HuH-7 (cell line): ENCODE data around the gene PHGDH.
"Not testable (repeated sequence)": the region's sequence is repeated elsewhere in the genome, so short reads cannot be mapped to it uniquely, and the experiment has no call there.

Experiments
- DNase-seq: peaks from one replicate; pipeline ENCODE4 v3.0.0; 2011; ENCODE audit warnings: low spot score

The PHGDH gene

DNA sequence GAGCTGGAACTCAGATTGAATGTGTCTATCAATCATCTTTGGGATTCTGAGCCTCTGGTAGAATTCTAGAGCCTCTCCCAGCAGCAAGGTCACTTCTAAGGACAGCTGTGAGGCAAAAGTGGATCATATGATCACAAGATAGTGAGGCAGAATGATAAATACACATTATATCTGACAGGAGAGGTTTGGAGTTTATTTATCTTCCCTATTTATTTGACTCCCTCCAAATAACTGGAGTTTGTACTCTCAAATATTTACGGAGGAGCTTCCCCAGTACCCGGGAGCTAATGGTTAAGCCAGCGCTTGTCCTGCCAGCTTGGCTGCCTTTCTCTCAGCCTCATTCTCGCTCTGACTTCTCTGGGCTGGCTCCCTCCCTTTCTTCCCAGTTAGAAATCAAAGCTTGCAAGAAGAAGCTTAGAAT, 54.6 kb downstream of the PHGDH start:
- peak; percentile 46 for DNase-seq

DNA sequence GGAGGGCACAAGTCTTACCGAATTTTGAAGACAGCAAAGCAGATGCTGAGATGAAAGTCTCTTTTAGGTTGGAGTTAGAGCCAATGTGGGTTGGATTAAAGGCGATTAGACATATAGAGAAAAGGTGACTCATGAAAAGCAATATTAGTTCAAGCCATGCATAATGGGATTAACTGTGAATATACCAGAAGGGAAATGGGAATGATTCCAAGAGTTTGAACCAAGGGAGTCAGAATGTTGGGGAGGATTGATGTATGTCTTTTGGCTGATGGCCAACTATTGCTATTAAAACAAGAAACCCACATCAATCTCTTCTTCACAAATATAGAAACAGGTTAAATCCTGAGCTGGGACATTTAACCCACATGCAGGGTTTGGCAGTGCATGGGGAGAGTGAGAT, 55.8 kb downstream of the PHGDH start:
- DNase-seq, result no peak

DNA sequence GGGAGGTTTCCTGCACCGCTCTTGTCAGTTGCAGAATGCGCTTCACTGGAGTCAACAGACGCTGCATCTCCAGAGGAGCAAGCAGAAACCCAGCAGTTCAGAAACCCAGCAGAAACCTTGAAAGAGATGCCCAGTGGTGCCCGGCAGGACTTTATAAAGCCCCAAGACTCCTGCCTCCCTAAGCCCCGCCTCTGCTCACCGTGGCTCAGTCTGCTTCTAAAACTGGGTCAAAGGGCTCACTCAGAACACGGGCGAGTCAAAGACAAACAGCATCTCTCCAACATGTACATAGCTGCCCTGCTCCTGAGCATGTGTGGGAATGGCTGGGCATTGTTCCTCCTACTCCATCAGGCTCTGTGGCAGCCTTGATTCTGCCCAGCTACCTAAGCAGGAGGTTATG, 57.0 kb downstream of the PHGDH start, which contains the start of gene HMGCS2:
HMGCS2 (minus strand) TSS at position 128 of the 400 bp plus-strand sequence; CDS start at position 67, 61 bp downstream.
- DNase-seq, result no peak

- DNase-seq, result no peak
These were observed 59.3 kb downstream of the PHGDH start for GRCh38 chr1:119771016-119771415.

DNA sequence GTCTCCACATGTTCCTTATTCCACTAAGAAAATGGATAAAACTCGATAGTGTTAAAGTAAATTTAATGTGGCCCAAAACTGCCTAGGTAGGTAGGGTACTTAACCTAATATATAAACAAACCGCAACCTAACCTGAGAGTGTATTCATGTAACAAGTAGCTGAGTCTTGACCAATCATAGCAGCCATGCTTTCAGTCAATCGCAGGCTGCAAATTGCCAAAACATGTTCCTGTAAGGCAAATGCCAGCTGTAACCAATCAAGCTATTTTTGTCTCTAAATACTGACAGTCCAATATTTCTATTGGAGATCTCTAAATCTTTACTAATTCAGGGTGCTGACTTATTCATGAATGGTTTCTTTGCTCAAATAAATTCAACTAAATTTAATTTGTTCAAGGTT, 60.0 kb downstream of the PHGDH start:
- no peak for DNase-seq

DNA sequence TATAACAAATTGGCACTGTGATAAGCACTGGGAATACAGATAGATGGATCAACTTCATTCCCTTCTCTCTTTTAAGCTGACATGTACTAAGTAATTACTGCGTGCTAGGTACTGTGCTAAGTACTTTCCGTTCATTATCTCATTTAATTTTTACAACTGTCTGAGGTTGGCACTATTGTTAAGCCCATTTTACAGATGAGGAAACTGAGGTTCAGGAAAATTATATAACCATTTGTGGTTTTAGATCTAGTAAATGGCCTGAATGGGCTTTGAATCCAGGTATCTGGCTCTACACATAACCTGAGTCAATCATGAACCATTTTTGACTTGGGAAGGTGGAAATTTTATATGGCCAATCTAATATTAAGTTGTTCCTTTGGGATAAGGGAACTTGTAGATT, 60.6 kb downstream of the PHGDH start:
- DNase-seq, result no peak

- DNase-seq, result no peak
These were observed 62.0 kb downstream of the PHGDH start for GRCh38 chr1:119773711-119774241.

DNA sequence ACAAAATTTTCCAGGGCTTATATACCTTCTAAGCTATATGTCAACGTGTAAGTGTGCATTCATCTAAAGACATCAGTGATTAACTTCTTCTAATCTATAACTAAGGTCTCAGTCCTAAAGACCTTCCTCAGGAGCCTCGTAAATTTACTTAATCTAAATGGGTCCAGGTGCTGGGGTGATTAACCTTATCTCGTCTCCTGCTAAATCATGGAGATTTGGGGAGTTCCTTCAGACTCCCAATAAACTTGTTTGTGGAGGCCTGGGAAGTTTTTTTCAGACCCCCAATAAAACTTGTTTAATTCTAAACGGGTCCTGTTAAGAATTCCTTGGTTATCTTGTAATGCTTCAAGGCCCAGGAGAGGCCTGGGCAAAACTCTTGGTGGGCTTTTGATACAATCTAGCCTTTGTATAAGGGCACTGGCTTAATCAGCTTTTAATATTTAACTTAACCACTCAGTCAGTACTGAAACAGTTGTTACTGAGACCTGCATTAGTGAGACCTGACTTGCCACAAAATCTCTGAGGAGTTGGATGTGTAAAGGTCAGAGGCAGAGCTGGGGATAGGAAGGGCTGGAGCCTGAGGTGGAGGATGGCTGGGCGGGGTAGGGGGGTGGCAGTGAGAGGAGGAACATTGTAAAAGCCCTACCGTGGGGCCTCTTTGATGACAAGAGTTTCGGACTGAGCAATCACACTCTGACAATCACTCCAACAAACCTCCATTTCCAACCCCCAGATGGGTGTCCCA, 63.2 kb downstream of the PHGDH start:
- DNase-seq, result peak; percentile 31

- no peak for DNase-seq
These were observed 66.6 kb downstream of the PHGDH start for GRCh38 chr1:119778359-119778758.

DNA sequence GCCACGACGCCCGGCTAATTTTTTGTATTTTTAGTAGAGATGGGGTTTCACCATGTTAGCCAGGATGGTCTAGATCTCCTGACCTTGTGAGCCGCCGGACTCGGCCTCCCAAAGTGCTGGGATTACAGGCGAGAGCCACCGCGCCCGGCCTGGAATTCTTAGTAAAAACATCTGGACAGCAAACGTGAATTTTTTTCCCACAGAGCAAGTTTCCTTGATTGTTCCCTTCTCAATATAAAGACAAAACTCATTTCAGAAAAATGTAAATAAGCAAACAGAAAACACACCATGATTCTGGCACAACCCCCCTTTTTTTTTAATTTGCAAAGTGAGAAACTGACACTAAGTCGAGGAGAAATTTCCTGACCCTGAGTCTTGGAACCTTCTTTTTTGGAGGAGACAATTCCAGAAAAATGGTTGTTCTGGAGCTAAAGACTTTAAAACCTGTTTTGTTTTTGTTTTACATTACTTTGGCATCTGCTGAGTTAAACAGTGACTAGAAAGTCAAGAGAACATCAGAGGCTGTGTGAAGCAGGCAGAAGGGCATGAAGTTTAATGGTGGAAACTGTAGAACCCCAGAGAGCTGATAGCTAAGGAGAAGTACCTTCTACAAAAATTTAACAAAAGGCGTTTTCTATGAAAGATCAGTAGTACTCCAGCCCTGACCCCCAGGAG, 67.3 kb downstream of the PHGDH start:
- DNase-seq, result no peak

- DNase-seq, result peak; percentile 35
These were observed 68.2 kb downstream of the PHGDH start for GRCh38 chr1:119779869-119780356.

DNA sequence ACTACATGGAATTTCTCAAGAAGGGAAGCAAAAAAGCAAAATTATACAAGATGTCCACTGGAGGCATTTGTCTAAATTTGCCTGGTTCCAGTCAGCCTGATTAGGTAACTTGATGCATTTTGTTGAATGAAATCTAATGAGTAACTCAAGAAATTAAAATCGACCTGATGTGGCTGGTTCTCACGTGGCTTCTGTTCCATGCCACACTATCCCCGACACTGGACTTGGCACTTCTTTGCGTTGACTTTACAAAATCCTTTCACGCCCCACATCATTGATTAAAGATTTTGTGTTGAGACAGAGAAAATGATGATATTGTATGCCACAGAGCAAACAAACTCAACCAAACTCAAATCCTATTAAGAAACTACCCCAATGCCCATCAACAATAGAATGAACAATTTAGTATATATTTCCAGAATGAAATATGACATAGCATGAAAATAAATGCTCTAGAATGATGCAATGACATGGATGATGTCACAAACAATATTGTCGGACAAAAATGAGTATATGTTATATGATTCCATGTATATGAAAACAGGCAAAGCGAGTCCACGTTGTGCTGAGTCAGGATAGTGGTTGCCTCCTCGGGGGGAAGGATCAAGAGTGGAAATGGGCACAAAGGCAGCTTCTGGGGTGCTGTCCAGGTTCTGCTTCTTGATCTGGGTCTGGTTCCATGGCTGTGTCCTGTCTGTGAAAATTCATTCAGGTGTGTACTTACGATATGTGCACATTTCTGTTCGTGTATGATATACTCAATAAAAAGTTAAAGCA, 69.9 kb downstream of the PHGDH start:
- DNase-seq, result no peak

GRCh38 chr1:119782631-119783325, 71.0 kb downstream of the PHGDH start:
- DNase-seq, result no peak

DNA sequence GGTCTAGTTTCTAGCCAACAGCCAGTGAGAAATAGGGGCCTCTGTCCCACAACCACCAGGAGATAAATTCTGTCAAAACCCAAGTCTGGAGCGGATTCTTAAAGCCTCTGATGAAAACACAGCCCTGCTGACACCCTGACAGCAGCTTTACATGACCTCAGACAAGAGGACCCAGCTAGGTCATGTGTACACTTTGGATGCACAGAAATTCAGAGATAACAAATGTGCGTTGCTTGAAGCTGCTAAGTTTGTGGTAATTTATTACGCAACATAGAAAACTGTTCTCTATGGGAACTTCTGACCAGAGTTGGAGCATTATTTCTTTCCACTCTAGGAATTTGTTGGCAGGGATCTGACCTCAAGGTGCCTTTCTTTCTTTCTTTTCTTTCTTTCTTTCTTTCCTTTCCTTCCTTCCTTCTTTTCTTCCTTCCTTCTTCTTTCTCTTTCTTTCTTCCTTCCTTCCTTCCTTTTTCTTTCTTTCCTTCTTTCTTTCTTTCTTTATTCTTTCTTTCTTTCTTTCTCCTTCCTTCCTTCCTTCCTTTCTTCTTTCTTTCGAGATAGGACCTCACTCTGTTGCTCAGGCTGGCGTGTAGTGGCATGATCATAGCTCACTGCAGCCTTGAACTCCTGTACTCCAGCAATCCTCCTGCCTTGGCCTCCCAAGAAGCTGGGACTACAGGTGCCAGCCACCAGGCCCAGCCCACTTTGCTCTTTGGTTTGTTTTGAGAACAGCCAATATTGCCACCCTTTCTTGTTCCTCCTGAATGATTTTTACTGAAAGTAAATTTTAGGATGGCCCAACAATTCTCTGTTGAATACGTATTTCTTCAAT, 71.8 kb downstream of the PHGDH start:
- DNase-seq, result no peak

- DNase-seq, result peak; percentile 45
These were observed 72.6 kb downstream of the PHGDH start for GRCh38 chr1:119784191-119784781.

- DNase-seq, result not testable (repeated sequence)
These were observed 74.3 kb downstream of the PHGDH start for GRCh38 chr1:119786046-119786445.

DNA sequence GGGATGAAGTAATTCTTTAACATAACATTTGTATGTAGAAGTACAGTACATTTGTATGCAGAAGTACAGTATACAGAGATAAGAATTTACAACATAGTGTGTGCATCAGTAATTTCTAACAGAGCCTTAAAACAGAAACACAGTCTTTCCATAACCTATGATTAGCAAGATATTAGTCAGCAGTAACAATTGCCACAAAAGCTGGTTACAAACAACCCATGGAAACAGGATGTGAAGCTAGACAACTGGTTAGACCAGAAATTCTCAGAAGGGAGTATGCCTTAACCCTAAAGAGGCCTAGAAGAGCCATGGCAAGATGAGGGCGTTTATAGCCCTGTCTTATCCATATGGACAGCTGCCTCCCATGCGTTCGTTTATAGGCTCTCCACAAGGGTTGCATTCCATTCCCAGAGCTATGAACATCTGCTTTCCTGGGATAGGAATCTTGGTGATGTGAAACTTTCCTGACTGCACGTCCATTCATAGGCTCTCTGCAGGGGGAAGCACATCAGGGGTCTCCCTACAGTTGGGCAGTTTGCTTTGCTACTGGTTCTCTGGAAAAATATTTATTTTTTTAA, 74.8 kb downstream of the PHGDH start:
- not testable (repeated sequence) for DNase-seq

DNA sequence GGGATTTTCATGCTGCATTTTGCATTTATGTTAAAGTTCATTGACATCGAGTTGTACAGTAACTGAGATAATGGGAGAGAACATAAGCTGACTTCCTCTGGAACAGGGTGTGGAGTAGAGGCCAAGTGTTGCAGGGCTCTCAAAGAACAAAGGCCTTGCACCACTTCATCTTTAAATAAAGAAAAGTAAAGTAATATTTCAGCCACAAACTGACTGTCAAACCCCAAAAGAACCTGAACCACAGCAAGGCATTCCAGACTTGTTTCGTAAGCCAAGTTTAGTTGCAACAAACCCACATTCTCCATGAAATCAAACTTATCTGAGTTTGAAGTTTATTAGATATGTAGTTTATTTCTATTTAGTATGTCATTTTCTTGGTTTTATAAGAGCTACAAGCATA, 76.0 kb downstream of the PHGDH start:
- DNase-seq, result no peak

DNA sequence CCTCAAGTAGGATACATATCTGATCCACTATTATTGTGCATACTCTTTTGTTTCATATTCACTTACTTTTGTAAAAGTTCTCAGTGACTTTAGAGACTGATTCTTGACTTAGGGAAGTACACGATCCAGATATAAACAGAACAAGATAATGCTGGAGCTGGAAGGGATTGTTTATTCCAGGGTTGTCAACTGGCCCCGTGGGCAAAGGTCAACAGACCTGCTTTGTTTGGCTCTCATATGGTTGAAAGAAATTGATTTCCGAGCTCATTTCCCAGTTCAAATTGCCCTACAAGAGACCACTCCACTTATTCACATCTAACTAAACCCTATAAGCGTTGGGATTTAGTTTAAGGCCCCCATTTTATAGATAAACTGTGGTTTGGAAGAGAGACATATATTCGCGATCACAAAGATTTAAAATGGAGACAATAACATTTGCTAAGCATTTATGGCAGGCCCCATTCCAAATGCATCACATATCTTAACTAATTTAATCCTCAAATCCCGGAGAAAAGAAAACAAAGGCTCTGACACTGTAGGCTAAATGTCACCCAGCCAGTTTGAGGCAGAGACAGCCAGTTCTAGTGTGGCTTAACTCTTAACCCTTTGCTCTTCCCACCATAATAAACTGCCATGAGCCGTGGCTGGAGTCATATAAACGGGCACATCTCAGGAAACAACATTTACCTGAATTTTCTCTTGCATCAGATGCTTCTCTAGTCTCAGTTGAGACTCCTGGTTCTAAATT, 78.9 kb downstream of the PHGDH start:
- DNase-seq, result no peak
